OCI-LY1 (cell line): Measurements from ENCODE around the gene GATAD1.

Experiments used
- H2AFZ ChIP-seq: fragments of 200-600 bp; sonication (generic), shearing (Covaris generic); 2 replicates; pipeline ENCODE4 v1.6.0; 2014; ENCODE audit warnings: antibody characterized with exemption, mild to moderate bottlenecking, low read length
- H3F3A ChIP-seq: fragments of 200-600 bp; sonication (generic), shearing (Covaris generic); 2 replicates; pipeline ENCODE4 v1.6.0; 2014; ENCODE audit warnings: mild to moderate bottlenecking, antibody characterized with exemption, low read length, moderate library complexity; ENCODE audit not compliant: insufficient read depth
- H3K27ac ChIP-seq: fragments of 200-600 bp; sonication (generic); 2 replicates; pipeline ENCODE4 v1.5.1; 2014; ENCODE audit warnings: low read length, mixed run types, mild to moderate bottlenecking, low read depth; ENCODE audit not compliant: poor library complexity, severe bottlenecking
- H3K27me3 ChIP-seq: fragments of 200-600 bp; sonication (generic); 2 replicates; pipeline ENCODE4 v1.6.0; 2014; ENCODE audit warnings: antibody characterized with exemption, mild to moderate bottlenecking, low read length, moderate library complexity; ENCODE audit not compliant: insufficient read depth
- H3K36me3 ChIP-seq: fragments of 200-600 bp; sonication (generic); 2 replicates; pipeline ENCODE4 v1.6.1; 2014; ENCODE audit warnings: mild to moderate bottlenecking, antibody characterized with exemption, low read length, moderate library complexity, mixed read lengths; ENCODE audit not compliant: insufficient read depth
- H3K4me1 ChIP-seq: fragments of 200-600 bp; sonication (generic); 2 replicates; pipeline ENCODE4 v1.5.1; 2014; ENCODE audit warnings: mild to moderate bottlenecking, low read length, moderate library complexity; ENCODE audit not compliant: insufficient read depth, severe bottlenecking
- H3K4me2 ChIP-seq: fragments of 200-600 bp; sonication (generic), shearing (Covaris generic); 2 replicates; pipeline ENCODE4 v1.6.1; 2014; ENCODE audit warnings: low read length
- H3K4me3 ChIP-seq: fragments of 200-600 bp; sonication (generic); 2 replicates; pipeline ENCODE4 v1.5.1; 2014; ENCODE audit warnings: low read length, low read depth, mild to moderate bottlenecking, mixed read lengths; ENCODE audit not compliant: poor library complexity, severe bottlenecking
- H3K79me2 ChIP-seq: fragments of 200-600 bp; shearing (Covaris generic); 2 replicates; pipeline ENCODE4 v1.6.1; 2016; ENCODE audit warnings: mixed run types, low read length, mixed read lengths; ENCODE audit not compliant: insufficient read depth
- H3K9ac ChIP-seq: fragments of 200-600 bp; sonication (generic), shearing (Covaris generic); 2 replicates; pipeline ENCODE4 v1.6.1; 2014; ENCODE audit warnings: mild to moderate bottlenecking, low read length, mixed read lengths
- H3K9me2 ChIP-seq: fragments of 200-600 bp; sonication (generic), shearing (Covaris generic); 2 replicates; pipeline ENCODE4 v1.6.1; 2014; ENCODE audit warnings: low read depth, mild to moderate bottlenecking, low read length, mixed read lengths
- H3K9me3 ChIP-seq: fragments of 200-600 bp; shearing (Covaris generic); 2 replicates; pipeline ENCODE4 v1.6.1; 2014; ENCODE audit warnings: low read length, mixed read lengths
- H4K20me1 ChIP-seq: fragments of 200-600 bp; sonication (generic), shearing (Covaris generic); 2 replicates; pipeline ENCODE4 v1.6.0; 2016; ENCODE audit warnings: mild to moderate bottlenecking, low read length; ENCODE audit not compliant: insufficient read depth
- CTCF ChIP-seq: fragments of 200-600 bp; sonication (generic), shearing (Covaris generic); IDR thresholded peaks from 2 replicates; pipeline ENCODE4 v1.5.1; 2017; ENCODE audit warnings: mild to moderate bottlenecking, antibody characterized with exemption, low read length, moderate library complexity, mixed read lengths
- EZH2 ChIP-seq: fragments of 200-600 bp; sonication (generic), shearing (Covaris generic); IDR thresholded peaks from 2 replicates; pipeline ENCODE4 v1.8.0; 2017; ENCODE audit warnings: borderline replicate concordance, mixed run types, mild to moderate bottlenecking, antibody characterized with exemption, low read length, moderate library complexity, mixed read lengths

GATAD1 gene

GRCh38 chr7:92485267-92485892, 38.1 kb downstream of the GATAD1 start:
- H2AFZ ChIP-seq = no peak overlapping the region
- no peaks in the 10 kb centered on the region for H3K27me3 ChIP-seq
- H3K36me3 ChIP-seq = peaks cover 50% of the 10 kb centered on the region
- no peak overlapping the region for H3K27ac ChIP-seq
- H3K9ac ChIP-seq = no peak overlapping the region
- H3K9me3 ChIP-seq = no peaks in the 10 kb centered on the region
- no peak overlapping the region for H3K4me3 ChIP-seq
- no peaks in the 10 kb centered on the region for H3K79me2 ChIP-seq
- no peaks in the 10 kb centered on the region for H3K4me1 ChIP-seq
- TF ChIP-seq EZH2 = no peak
- TF ChIP-seq CTCF = no peak
- H3K4me2 ChIP-seq = no peak overlapping the region
- H4K20me1 ChIP-seq = no peaks in the 10 kb centered on the region
- H3F3A ChIP-seq = no peaks in the 10 kb centered on the region
- H3K9me2 ChIP-seq = no peaks in the 10 kb centered on the region

- H3K36me3 ChIP-seq = peaks cover 56% of the 10 kb centered on the region
- no peak overlapping the region for H3K27ac ChIP-seq
- H3K79me2 ChIP-seq = no peaks in the 10 kb centered on the region
- H3K4me1 ChIP-seq = no peaks in the 10 kb centered on the region
- H3K4me3 ChIP-seq = no peak overlapping the region
- no peak overlapping the region for H2AFZ ChIP-seq
- TF ChIP-seq EZH2 (no peak), CTCF (no peak)
- no peaks in the 10 kb centered on the region for H3K9me2 ChIP-seq
- H3K9ac ChIP-seq = no peak overlapping the region
- no peaks in the 10 kb centered on the region for H3K27me3 ChIP-seq
- H3F3A ChIP-seq = no peaks in the 10 kb centered on the region
- H3K9me3 ChIP-seq = no peaks in the 10 kb centered on the region
- H4K20me1 ChIP-seq = no peaks in the 10 kb centered on the region
- H3K4me2 ChIP-seq = no peak overlapping the region
These were observed 38.7 kb downstream of the GATAD1 start for GRCh38 chr7:92485974-92486373.

- Histone ChIP-seq H3K27me3 (no peaks in the 10 kb centered on the region), H3K4me1 (no peaks in the 10 kb centered on the region), H2AFZ (no peak overlapping the region), H3K79me2 (no peaks in the 10 kb centered on the region), H3K4me3 (no peak overlapping the region), H3K9ac (no peak overlapping the region), H4K20me1 (no peaks in the 10 kb centered on the region), H3K27ac (no peak overlapping the region), H3K36me3 (peaks cover 74% of the 10 kb centered on the region), H3K9me3 (no peaks in the 10 kb centered on the region), H3F3A (no peaks in the 10 kb centered on the region), H3K4me2 (no peak overlapping the region), H3K9me2 (no peaks in the 10 kb centered on the region)
- TF ChIP-seq CTCF (no peak), EZH2 (no peak)
These were observed 40.5 kb downstream of the GATAD1 start for GRCh38 chr7:92487804-92488203.
